ENCODE measurements around the gene UBXN1. TPM values are rescaled to one million over a fixed set of nuclear protein-coding genes. Genes with fewer than 3 reads are reported as not detected.

Gene UBXN1
- total RNA-seq, 1 donor from 2014 or later: 88.6 TPM

DNA sequence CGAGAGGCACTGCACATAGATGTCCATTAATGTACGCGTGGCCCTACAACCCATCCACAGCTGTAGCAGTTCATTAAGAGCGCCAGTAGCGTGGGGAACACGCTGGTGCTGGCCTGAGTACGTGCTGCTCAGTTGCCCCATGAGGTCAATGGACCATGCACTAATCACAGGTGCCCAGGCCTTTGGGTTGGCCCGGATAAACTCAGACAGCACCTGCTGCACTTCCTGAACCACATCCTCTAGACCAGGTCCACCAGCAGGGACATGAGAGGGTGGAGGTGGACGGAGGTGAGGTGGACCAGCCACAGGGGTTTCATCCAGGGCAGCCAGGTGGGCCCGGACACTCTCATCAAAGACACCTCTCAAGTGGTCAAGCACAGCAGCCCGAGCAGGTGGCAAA, 29.4 kb downstream of the UBXN1 start:
- no peak for ATAC-seq
- DNase-seq: no peak
- intact Hi-C loops (cut with micrococcal nuclease): no loop called here

DNA sequence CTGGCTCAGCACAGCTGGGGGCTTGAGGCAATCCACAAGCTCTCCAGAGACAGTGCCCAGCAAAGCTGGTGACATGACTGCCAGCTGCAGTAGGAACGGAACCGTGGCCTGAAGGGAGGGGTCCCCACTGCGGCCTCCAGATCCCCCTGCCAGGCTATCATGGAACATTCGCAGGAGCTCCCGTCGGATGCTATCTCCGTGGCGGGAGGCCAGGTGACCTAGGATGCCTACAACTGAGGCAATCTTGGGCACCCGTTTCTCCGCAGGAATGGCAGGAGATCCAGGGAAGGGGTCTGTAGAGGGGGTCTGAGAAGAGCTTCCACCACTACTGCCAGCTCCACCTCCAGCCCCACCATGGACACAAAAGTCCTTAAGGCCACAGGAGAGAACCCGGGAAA, 29.9 kb downstream of the UBXN1 start:
- ATAC-seq: no peak
- no peak for DNase-seq
- intact Hi-C loops (cut with micrococcal nuclease): no loop called here

DNA sequence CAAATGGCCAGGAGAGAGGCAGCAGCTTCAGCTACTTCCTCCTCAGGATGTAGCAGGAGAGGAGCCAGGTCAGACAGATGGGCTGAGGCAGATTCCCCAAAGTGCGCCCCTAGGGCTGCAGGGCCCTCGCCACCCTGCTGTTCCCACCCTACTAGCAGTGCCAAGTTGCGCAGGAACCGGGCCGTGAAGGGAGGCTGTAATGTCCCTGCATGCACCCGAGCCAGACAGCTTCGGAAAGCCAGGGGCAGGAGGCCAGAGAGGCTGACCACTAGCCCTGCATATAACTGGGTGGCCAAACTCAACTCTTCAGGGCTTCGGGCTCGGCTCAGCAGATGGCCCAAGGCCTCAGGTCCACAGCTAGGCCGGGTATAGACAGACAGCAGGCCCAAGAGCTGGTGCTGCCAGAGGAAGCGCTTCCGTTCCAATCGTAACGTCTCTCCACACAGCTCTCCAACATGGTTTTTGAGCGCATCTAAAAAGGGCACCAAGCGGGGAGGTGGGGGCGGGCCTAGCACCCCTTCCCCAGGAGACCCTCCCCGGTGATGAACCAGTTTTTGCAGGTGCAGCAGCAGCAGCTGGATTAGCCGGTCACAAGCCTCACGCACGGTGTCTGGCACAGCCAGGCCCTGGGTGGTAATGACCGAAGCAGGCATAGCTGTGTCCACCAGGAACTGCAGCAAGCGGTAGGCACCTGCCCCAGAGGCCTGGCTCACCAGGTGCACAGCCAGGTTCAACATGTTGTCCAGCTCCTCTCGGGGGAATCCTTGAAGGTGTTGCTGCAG, 30.5 kb downstream of the UBXN1 start:
- intact Hi-C loops (cut with micrococcal nuclease): no loop called here
- ATAC-seq (no peak), DNase-seq (no peak)

DNA sequence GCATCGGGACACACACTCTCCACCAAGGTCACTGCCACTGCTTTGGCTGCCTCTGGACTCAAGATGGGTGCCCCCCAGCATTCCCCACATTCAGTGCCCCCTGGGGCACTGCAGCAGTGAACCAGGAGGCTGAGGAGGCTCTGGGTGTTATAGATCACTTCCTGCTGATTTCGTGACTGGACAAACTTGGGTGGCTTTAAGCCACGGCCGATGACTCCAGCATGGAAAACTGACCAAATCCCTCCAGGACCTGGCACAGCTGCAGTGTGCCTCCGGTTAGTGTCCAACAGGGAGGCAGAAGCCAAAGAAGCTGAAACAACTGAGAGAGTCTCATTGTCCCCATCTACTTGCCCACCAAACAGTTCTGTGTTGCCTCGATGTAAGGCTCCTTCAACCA, 31.3 kb downstream of the UBXN1 start:
- ATAC-seq (no peak), DNase-seq (no peak)
- intact Hi-C loops (cut with micrococcal nuclease): no loop called here

DNA sequence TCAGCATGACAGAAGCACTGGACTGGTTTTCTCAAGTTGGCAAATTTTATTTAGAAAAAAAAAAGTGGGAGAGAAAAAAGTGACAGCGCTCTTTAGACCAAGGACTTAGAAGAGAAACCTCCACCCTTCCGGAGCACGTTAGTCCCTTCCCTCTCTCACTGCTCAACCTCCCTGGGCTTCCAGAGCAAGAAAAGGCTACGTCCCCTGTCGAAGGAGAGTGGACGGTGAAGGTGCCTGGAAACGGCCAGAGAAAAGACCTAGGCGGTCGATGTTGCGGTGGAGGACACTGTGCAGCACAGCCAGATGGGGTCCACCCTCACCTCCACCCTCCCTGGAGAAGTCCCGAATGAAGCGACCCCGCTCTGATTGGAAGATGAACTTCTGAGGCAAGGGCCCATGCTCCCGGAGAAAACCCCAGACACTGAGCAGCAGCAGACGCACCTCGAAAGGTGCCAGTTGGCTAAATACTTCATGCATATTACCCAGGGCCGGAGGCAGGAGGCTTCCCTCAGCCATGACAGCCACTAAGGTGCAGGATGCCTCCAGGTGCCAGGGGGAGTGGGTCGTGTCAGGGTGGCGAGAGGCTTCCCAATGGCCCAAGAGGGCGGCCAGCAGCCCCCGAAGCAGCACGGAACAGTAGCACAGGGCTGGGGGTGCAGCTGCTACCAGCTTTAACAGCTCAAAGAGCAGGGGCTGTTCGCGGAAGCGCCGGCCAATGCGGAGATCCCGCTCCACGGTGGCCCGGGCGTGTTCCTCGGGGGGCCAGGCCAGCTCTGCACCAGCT, 31.9 kb downstream of the UBXN1 start:
- intact Hi-C loops (cut with micrococcal nuclease): no loop called here
- ATAC-seq: peak; percentile 1
- DNase-seq: peak; percentile 36

DNA sequence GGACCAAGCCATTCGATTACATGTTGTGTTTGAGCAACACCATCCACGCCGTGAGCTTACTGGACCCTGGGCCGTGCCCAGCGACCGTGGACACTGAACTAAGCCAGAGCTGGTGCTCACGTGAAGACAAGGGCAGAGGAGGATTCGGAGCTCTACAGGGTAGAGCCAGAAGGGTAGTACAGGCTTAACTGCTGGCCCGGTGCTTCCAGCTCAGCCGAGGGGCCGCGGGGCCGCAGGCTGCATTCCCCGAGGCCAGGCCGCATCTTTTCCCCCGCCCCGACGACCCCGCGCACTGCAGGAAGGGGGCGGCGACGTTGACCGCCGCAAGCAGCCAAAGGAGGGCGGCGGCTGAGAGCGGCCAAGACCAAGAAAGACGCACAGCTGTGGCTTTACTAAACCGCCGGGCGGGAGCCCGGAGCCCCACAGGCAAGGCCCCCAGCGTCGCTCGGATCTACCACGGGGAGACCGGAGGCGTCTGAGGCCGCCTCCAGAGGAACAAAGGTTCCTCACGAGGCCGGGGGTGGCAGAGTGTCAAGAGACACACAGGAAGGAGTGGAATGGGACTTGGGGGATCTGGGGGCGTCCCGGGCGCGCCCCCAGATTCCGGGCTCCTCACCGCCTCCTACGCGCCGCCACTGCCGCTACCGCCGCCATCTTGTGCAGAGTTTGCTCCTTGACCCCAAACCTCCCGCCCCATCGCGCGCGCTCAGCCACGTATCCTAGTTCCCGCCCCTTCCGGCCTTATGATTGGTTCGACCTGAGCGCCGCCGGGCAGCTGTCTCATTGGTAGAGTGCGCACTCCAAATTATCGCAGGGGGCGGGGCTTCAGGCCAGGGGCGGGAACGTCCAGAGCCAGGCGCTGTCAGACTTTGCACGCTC, 32.7 kb downstream of the UBXN1 start, which contains the start of gene GANAB:
Gene GANAB (minus strand): TSS at position 668 of the 879 bp plus-strand sequence. CDS start 14 bp downstream, at position 654.
- intact Hi-C loops (cut with micrococcal nuclease): no loop called here
- ATAC-seq: peak; percentile 98
- peak; percentile 99 for DNase-seq

DNA sequence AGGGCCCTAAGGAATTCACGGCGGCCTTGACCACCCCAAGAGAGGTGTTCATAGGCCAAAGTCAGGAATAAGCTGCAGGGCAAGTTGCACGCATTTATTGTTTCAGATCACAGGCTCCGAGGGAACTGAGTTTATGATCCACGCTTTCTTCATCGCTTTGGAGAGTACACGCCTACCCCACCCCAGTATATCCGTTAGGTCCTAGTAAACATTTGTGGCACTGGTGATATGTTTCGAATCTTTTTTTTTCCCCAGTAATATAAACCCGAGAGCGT, 33.3 kb downstream of the UBXN1 start:
- intact Hi-C loops (cut with micrococcal nuclease): no loop called here
- no peak for ATAC-seq
- DNase-seq: no peak

DNA sequence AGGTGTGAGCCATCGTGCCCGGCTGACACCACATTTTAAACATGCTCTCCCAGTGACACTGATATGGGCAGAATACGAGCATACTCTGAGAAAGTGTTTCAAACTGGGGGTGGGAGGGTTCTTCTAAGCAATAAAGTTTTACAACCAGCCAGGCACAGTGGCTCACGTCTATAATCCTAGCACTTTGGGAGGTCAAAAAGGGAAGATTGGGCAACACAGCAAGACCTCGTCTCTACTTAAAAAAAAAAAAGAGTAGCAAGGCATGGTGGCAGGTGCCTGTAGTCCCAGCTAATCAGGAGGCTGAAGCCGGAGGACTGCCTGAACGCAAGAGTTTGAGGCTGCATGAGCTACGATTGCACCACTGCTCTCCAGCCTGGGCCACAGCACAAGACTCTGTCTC, 34.7 kb downstream of the UBXN1 start:
- intact Hi-C loops (cut with micrococcal nuclease): no loop called here
- no peak for DNase-seq
- no peak for ATAC-seq

DNA sequence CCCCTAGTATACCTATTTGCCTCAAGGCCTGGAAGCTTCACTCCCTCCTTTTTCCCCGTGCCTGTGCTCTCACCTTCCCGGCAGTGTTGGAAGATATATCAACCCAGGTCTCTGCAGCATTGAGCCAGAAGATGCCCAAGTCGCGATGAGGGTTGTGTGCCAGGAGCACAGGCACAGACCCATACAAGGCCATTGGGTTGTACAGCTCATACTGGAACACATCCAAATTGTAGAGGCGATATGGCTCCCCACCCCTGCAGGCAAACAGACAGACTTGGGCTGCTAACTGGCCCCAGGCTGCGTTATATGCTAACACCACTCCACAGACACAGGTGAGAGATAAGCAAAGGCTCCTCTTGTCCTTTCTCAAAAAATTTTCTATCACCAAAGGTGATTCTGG, 46.4 kb downstream of the UBXN1 start:
- DNase-seq (no peak), ATAC-seq (no peak)
- intact Hi-C loops (cut with micrococcal nuclease): no loop called here

DNA sequence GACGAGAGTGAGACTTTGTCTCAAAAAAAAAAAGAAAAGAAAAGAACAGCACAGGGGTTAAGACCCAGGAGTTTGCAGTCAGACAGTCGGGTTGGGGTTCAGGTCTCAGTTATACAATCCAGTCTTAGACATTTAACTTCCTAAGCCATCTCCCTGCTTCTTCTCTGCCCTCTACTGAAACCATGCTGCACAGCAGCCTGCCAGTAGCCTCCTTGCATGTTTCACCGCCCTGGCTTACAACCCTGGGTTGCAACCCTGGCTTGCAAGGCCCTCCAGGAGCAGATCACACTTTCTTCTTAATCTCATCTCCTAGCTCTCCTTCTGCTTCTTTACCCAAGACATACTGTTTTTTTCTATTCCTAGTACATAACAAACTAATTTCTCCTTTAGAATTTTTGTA, 51.2 kb downstream of the UBXN1 start:
- intact Hi-C loops (cut with micrococcal nuclease): no loop called here
- no peak for ATAC-seq
- DNase-seq: no peak

Other genes starting within 250 kb of the UBXN1 start
- 354 TPM for gene AHNAK, start 132.3 kb downstream of the UBXN1 start, total RNA-seq
- 804 TPM for gene EEF1G, start 105.2 kb downstream of the UBXN1 start, total RNA-seq
- 12.3 TPM for gene TUT1, start 87.5 kb downstream of the UBXN1 start, total RNA-seq
- 33.1 TPM for gene MTA2, start 77.2 kb downstream of the UBXN1 start, total RNA-seq
- gene EML3, start 66.3 kb downstream of the UBXN1 start, total RNA-seq: 12.9 TPM
- gene ROM1, start 65.8 kb downstream of the UBXN1 start, total RNA-seq: 1.7 TPM
- 12.1 TPM for gene B3GAT3, start 57.1 kb downstream of the UBXN1 start, total RNA-seq
- gene GANAB, start 32.5 kb downstream of the UBXN1 start, total RNA-seq: 106 TPM
- gene INTS5, start 25.8 kb downstream of the UBXN1 start, total RNA-seq: 12.0 TPM
- 27.1 TPM for gene C11orf98, start 13.9 kb downstream of the UBXN1 start, total RNA-seq
- gene CSKMT, start 13.8 kb downstream of the UBXN1 start, total RNA-seq: 3.1 TPM
- 7.7 TPM for gene UQCC3, start 7.4 kb downstream of the UBXN1 start, total RNA-seq
- gene LBHD1, start 6.8 kb downstream of the UBXN1 start, total RNA-seq: 1.7 TPM
- gene LRRN4CL, start 10.5 kb upstream of the UBXN1 start, total RNA-seq: 3.4 TPM
- gene BSCL2, start 28.4 kb upstream of the UBXN1 start, total RNA-seq: 15.2 TPM
- not detected for gene GNG3, start 28.6 kb upstream of the UBXN1 start, total RNA-seq
- gene HNRNPUL2, start 48.4 kb upstream of the UBXN1 start, total RNA-seq: 35.8 TPM
- gene TTC9C, start 49.4 kb upstream of the UBXN1 start, total RNA-seq: 15.1 TPM
- 10.1 TPM for gene ZBTB3, start 75.1 kb upstream of the UBXN1 start, total RNA-seq
- gene POLR2G, start 82.5 kb upstream of the UBXN1 start, total RNA-seq: 43.5 TPM
- gene TAF6L, start 92.3 kb upstream of the UBXN1 start, total RNA-seq: 8.8 TPM
- gene TMEM179B, start 108.3 kb upstream of the UBXN1 start, total RNA-seq: 16.9 TPM
- gene TMEM223, start 112.9 kb upstream of the UBXN1 start, total RNA-seq: 21.7 TPM
- gene NXF1, start 126.4 kb upstream of the UBXN1 start, total RNA-seq: 49.6 TPM
- gene STX5, start 153.0 kb upstream of the UBXN1 start, total RNA-seq: 19.5 TPM
- gene TEX54, start 153.8 kb upstream of the UBXN1 start, total RNA-seq: not detected
- 25.8 TPM for gene WDR74, start 160.5 kb upstream of the UBXN1 start, total RNA-seq
- gene SLC3A2, start 201.8 kb upstream of the UBXN1 start, total RNA-seq: 36.4 TPM
- 0.07 TPM for gene CHRM1, start 242.3 kb upstream of the UBXN1 start, total RNA-seq

Data from left ventricle myocardium superior (tissue), 1 donor.